HL-60 (cell line): ENCODE measurements around the gene BRWD1.

Experiments used
- DNase-seq, 2 experiments: peaks; one replicate each; pipeline ENCODE4 v3.0.0-alpha.2; 2010 to 2020; ENCODE audit warnings: low read depth in 1 of 2, low spot score in 1 of 2
- H3K27ac ChIP-seq: fragments of 250-450 bp; sonication (Bioruptor Pico); replicated peaks from 2 replicates; pipeline ENCODE4 v1.5.1; 2020; ENCODE audit warnings: mild to moderate bottlenecking, moderate library complexity
- H3K27me3 ChIP-seq: fragments of 250-450 bp; sonication (Bioruptor Pico); 2 replicates; pipeline ENCODE4 v1.5.1; 2021; ENCODE audit warnings: mild to moderate bottlenecking, moderate library complexity; ENCODE audit not compliant: insufficient read depth, poor library complexity, severe bottlenecking
- H3K4me3 ChIP-seq: replicated peaks from 2 replicates; pipeline ENCODE4 v1.5.1; 2011; ENCODE audit warnings: mild to moderate bottlenecking, control low read depth, low read length; ENCODE audit not compliant: insufficient read depth
- GABPA ChIP-seq: IDR thresholded peaks from 2 replicates; pipeline ENCODE4 v1.6.1; 2012; ENCODE audit warnings: low read depth
- POLR2AphosphoS5 ChIP-seq: IDR thresholded peaks from 2 replicates; pipeline ENCODE4 v1.6.1; 2012; ENCODE audit warnings: low read depth
- SPI1 ChIP-seq: IDR thresholded peaks from 2 replicates; pipeline ENCODE4 v1.6.1; 2012; ENCODE audit warnings: low read depth, mild to moderate bottlenecking, borderline replicate concordance
- TF ChIP-seq, protein P1 (sequence below): IDR thresholded peaks from 2 replicates; pipeline ENCODE4 v1.6.1; 2012; ENCODE audit warnings: low read depth; ENCODE audit not compliant: insufficient replicate concordance
- TF ChIP-seq, protein P2 (sequence below): IDR thresholded peaks from one replicate; pipeline ENCODE4 v1.5.1; 2011; ENCODE audit warnings: low read length, control low read depth, inconsistent platforms; ENCODE audit not compliant: insufficient read depth

Gene BRWD1

GRCh38 chr21:39144191-39144590 is 169.2 kb downstream of the BRWD1 start:
- no peak overlapping the region for H3K4me3 ChIP-seq
- DNase-seq: peak in 1 of 2 experiments; percentile 20
- TF ChIP-seq POLR2AphosphoS5: no peak
- TF ChIP-seq, protein P1, sequence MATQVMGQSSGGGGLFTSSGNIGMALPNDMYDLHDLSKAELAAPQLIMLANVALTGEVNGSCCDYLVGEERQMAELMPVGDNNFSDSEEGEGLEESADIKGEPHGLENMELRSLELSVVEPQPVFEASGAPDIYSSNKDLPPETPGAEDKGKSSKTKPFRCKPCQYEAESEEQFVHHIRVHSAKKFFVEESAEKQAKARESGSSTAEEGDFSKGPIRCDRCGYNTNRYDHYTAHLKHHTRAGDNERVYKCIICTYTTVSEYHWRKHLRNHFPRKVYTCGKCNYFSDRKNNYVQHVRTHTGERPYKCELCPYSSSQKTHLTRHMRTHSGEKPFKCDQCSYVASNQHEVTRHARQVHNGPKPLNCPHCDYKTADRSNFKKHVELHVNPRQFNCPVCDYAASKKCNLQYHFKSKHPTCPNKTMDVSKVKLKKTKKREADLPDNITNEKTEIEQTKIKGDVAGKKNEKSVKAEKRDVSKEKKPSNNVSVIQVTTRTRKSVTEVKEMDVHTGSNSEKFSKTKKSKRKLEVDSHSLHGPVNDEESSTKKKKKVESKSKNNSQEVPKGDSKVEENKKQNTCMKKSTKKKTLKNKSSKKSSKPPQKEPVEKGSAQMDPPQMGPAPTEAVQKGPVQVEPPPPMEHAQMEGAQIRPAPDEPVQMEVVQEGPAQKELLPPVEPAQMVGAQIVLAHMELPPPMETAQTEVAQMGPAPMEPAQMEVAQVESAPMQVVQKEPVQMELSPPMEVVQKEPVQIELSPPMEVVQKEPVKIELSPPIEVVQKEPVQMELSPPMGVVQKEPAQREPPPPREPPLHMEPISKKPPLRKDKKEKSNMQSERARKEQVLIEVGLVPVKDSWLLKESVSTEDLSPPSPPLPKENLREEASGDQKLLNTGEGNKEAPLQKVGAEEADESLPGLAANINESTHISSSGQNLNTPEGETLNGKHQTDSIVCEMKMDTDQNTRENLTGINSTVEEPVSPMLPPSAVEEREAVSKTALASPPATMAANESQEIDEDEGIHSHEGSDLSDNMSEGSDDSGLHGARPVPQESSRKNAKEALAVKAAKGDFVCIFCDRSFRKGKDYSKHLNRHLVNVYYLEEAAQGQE: no peak
- peak; percentile 25; the same call in 1 of the 2 replicates for TF ChIP-seq SPI1
- TF ChIP-seq GABPA: peak; percentile 32; the same call in 1 of the 2 replicates
- H3K27ac ChIP-seq: no peak overlapping the region
- H3K27me3 ChIP-seq: no peaks in the 10 kb centered on the region

- no peak for TF ChIP-seq POLR2AphosphoS5
- TF ChIP-seq, protein P1: no peak
- no peak for TF ChIP-seq SPI1
- no peak for TF ChIP-seq GABPA
- TF ChIP-seq, protein P2, sequence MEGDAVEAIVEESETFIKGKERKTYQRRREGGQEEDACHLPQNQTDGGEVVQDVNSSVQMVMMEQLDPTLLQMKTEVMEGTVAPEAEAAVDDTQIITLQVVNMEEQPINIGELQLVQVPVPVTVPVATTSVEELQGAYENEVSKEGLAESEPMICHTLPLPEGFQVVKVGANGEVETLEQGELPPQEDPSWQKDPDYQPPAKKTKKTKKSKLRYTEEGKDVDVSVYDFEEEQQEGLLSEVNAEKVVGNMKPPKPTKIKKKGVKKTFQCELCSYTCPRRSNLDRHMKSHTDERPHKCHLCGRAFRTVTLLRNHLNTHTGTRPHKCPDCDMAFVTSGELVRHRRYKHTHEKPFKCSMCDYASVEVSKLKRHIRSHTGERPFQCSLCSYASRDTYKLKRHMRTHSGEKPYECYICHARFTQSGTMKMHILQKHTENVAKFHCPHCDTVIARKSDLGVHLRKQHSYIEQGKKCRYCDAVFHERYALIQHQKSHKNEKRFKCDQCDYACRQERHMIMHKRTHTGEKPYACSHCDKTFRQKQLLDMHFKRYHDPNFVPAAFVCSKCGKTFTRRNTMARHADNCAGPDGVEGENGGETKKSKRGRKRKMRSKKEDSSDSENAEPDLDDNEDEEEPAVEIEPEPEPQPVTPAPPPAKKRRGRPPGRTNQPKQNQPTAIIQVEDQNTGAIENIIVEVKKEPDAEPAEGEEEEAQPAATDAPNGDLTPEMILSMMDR: no peak
- DNase-seq: no peak
- Histone ChIP-seq H3K4me3 (no peak overlapping the region), H3K27me3 (no peaks in the 10 kb centered on the region), H3K27ac (no peak overlapping the region)
These were observed 170.5 kb downstream of the BRWD1 start for GRCh38 chr21:39142972-39143371.

DNA sequence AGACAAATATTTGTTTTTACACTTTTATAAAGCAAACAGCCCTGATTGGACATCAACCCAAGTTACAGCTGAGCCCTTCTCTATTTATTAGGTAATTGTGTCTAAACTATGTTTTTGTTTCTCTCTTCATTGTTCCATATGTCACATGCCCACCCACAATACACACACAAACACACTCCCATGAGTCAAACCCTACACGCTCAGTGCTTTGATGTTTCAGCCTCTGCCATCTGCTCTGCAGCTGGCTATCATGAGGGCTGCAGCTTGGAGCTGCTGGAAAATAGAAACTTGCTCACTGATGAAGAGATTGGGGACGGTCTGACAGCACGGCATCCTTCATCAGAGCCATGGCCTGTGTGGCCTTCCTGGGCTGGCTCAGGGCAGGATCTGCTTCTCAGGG is 171.9 kb downstream of the BRWD1 start:
- Histone ChIP-seq H3K27me3 (no peaks in the 10 kb centered on the region), H3K4me3 (no peak overlapping the region), H3K27ac (no peak overlapping the region)
- no peak for TF ChIP-seq GABPA
- TF ChIP-seq SPI1: no peak
- TF ChIP-seq, protein P1: no peak
- TF ChIP-seq POLR2AphosphoS5: no peak
- TF ChIP-seq, protein P2: no peak
- DNase-seq: no peak
